Calu3 (cell line): ENCODE results near the gene DSCAM. TPM values are rescaled to one million over a fixed set of nuclear protein-coding genes. Genes with fewer than 3 reads are reported as not detected.

Source experiments
- BruUV-seq: library from RNA; stranded (reverse); fragments of 400-500 nt; replicated peaks from 2 replicates; lab custom pipeline; 2021; lab: Mats Ljungman, UMichigan
- CTCF ChIA-PET: fragments of 300-600 bp; sonication (Branson Sonifier 250); formaldehyde crosslinking; loops from one replicate; lab custom pipeline; 2022; ENCODE audit warnings: antibody characterized with exemption; lab: Charles Lee
- DNase-seq: peaks from one replicate; pipeline ENCODE4 v3.0.0; 2022
- H3K27ac Mint-ChIP-seq: one replicate; pipeline ENCODE4 v1.8.0; 2022; ENCODE audit warnings: mixed read lengths; ENCODE audit not compliant: unreplicated experiment
- H3K27me3 Mint-ChIP-seq: one replicate; pipeline ENCODE4 v1.8.0; 2022; ENCODE audit warnings: mixed read lengths; ENCODE audit not compliant: unreplicated experiment
- H3K36me3 Mint-ChIP-seq: one replicate; pipeline ENCODE4 v1.8.0; 2022; ENCODE audit warnings: mild to moderate bottlenecking, moderate library complexity, mixed read lengths; ENCODE audit not compliant: insufficient read depth, unreplicated experiment
- H3K4me1 Mint-ChIP-seq: one replicate; pipeline ENCODE4 v1.8.0; 2022; ENCODE audit warnings: mild to moderate bottlenecking, low read depth, mixed read lengths; ENCODE audit not compliant: unreplicated experiment
- H3K4me3 Mint-ChIP-seq: one replicate; pipeline ENCODE4 v1.8.0; 2022; ENCODE audit warnings: mild to moderate bottlenecking, low read depth, moderate library complexity, mixed read lengths; ENCODE audit not compliant: unreplicated experiment
- H3K9me3 Mint-ChIP-seq: one replicate; pipeline ENCODE4 v1.8.0; 2022; ENCODE audit warnings: low read depth, mixed read lengths; ENCODE audit not compliant: unreplicated experiment
- CTCF ChIP-seq: fragments of 200-600 bp; IDR thresholded peaks from one replicate; pipeline ENCODE4 v1.8.0; 2022; ENCODE audit warnings: antibody characterized with exemption; ENCODE audit not compliant: unreplicated experiment
- intact Hi-C: fragments of 100-400 bp; cut with micrococcal nuclease; formaldehyde crosslinking; loops from one replicate; pipeline ENCODE4 v1.10.0; 2022; ENCODE audit not compliant: unreplicated experiment
- total RNA-seq: library from RNA; stranded (reverse); gene quantifications from 2 replicates; pipeline ENCODE4 v1.2.3, GENCODE V29; 2022

DSCAM gene
- total RNA-seq, 1 experiment from 2014 or later, result not detected

GRCh38 chr21:40564318-40564717, 282.6 kb downstream of the DSCAM start:
- no peaks in the 10 kb centered on the region for H3K4me1 Mint-ChIP-seq
- BruUV-seq, result no TSS peak

GRCh38 chr21:40563900-40564299, 283.1 kb downstream of the DSCAM start:
- no peaks in the 10 kb centered on the region for H3K9me3 Mint-ChIP-seq
- H3K4me1 Mint-ChIP-seq, result no peaks in the 10 kb centered on the region
- no TSS peak for BruUV-seq
- no peak overlapping the region for H3K4me3 Mint-ChIP-seq
- H3K27ac Mint-ChIP-seq, result no peak overlapping the region
- CTCF ChIA-PET, result no interaction called here
- no peak for DNase-seq
- no peak for TF ChIP-seq CTCF
- H3K36me3 Mint-ChIP-seq, result no peaks in the 10 kb centered on the region
- intact Hi-C loops, result no loop called here
- no peaks in the 10 kb centered on the region for H3K27me3 Mint-ChIP-seq

More at GRCh38 chr21:40564318-40564717, 282.6 kb downstream of the DSCAM start:
- no peaks in the 10 kb centered on the region for H3K27me3 Mint-ChIP-seq
- no peak overlapping the region for H3K4me3 Mint-ChIP-seq
- CTCF ChIA-PET, result no interaction called here
- no peaks in the 10 kb centered on the region for H3K36me3 Mint-ChIP-seq
- TF ChIP-seq CTCF, result no peak
- H3K27ac Mint-ChIP-seq, result no peak overlapping the region
- intact Hi-C loops, result no loop called here
- no peak for DNase-seq
- H3K9me3 Mint-ChIP-seq, result no peaks in the 10 kb centered on the region

GRCh38 chr21:40562242-40563002, 284.5 kb downstream of the DSCAM start:
- no peak for DNase-seq
- no peak for TF ChIP-seq CTCF
- Mint-ChIP-seq H3K27me3 (no peaks in the 10 kb centered on the region), H3K36me3 (no peaks in the 10 kb centered on the region), H3K27ac (no peak overlapping the region), H3K4me1 (no peaks in the 10 kb centered on the region), H3K9me3 (no peaks in the 10 kb centered on the region), H3K4me3 (no peak overlapping the region)
- CTCF ChIA-PET, result no interaction called here
- intact Hi-C loops, result no loop called here
- no TSS peak for BruUV-seq

- CTCF ChIA-PET, result no interaction called here
- no peaks in the 10 kb centered on the region for H3K27me3 Mint-ChIP-seq
- H3K9me3 Mint-ChIP-seq, result peaks cover 2% of the 10 kb centered on the region
- no peaks in the 10 kb centered on the region for H3K36me3 Mint-ChIP-seq
- no peak overlapping the region for H3K27ac Mint-ChIP-seq
- no peak for DNase-seq
- intact Hi-C loops, result no loop called here
- TF ChIP-seq CTCF, result no peak
- H3K4me1 Mint-ChIP-seq, result no peaks in the 10 kb centered on the region
- BruUV-seq, result no TSS peak
- H3K4me3 Mint-ChIP-seq, result no peak overlapping the region
Measured at GRCh38 chr21:40556442-40556968, 290.5 kb downstream of the DSCAM start.
